Upper lobe of left lung (tissue), 4 donors: ENCODE measurements around the gene ILDR1.

Experiments used
- POLR2A ChIP-seq, 4 donors: fragments of 450-650 bp; IDR thresholded peaks; one replicate each; pipeline ENCODE4 v1.5.1; 2016 to 2017; ENCODE audit warnings: antibody characterized with exemption in 4 of 4, mild to moderate bottlenecking in 2 of 4
- TF ChIP-seq, protein P1 (sequence below), 6 experiments: fragments of 450-650 bp in 4 of 6; fragments of 200-600 bp in 2 of 6; sonication (generic) in 2 of 6; IDR thresholded peaks; one replicate each; pipeline ENCODE4 v1.5.1; 2016 to 2019; ENCODE audit warnings: antibody characterized with exemption in 6 of 6

DNA sequence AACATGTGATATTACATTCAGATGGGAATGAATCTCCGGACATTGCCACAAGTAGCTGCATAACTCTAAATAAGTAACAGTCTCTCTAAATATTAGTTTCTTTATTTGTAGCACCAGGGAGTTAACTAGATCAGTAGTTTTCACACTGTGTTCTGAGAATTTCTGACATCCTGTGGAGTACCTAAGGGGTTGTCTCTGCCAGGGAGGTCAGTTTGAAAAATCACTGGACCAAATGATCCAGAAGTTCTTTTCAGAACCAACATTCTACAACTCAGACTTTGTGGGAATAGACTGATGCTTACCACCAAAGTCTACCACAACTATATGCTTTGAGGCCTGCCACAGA is 9.0 kb upstream of the ILDR1 start:
- TF ChIP-seq POLR2A (IDR thresholded peaks at IDR 0.05) = no peak
- TF ChIP-seq, protein P1, sequence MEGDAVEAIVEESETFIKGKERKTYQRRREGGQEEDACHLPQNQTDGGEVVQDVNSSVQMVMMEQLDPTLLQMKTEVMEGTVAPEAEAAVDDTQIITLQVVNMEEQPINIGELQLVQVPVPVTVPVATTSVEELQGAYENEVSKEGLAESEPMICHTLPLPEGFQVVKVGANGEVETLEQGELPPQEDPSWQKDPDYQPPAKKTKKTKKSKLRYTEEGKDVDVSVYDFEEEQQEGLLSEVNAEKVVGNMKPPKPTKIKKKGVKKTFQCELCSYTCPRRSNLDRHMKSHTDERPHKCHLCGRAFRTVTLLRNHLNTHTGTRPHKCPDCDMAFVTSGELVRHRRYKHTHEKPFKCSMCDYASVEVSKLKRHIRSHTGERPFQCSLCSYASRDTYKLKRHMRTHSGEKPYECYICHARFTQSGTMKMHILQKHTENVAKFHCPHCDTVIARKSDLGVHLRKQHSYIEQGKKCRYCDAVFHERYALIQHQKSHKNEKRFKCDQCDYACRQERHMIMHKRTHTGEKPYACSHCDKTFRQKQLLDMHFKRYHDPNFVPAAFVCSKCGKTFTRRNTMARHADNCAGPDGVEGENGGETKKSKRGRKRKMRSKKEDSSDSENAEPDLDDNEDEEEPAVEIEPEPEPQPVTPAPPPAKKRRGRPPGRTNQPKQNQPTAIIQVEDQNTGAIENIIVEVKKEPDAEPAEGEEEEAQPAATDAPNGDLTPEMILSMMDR (IDR thresholded peaks at IDR 0.05) = no peak
